Measurements from ENCODE around the gene MTHFD2L. TPM values are rescaled to one million over a fixed set of nuclear protein-coding genes. Genes with fewer than 3 reads are reported as not detected.

MTHFD2L gene
- polyA plus RNA-seq, 3 donors, result 4.3 to 7.0 (median 4.8) TPM

GRCh38 chr4:74109116-74109869 is 48.6 kb upstream of the MTHFD2L start:
- no peaks in the 10 kb centered on the region for H3K27me3 ChIP-seq (ENCODE audit: control insufficient read depth in 2 of 2, insufficient read depth in 2 of 2, low read length in 2 of 2)
- H3K79me2 ChIP-seq (ENCODE audit: insufficient read depth, low read length), result no peaks in the 10 kb centered on the region
- H3K4me1 Mint-ChIP-seq, result peaks cover 33% of the 10 kb centered on the region
- peak overlapping the region; percentile 83 to 98 (median 95) for H3K27ac Mint-ChIP-seq
- H3K9ac ChIP-seq (ENCODE audit: insufficient read depth, low read length, poor library complexity, severe bottlenecking), result peak overlapping the region; percentile 32
- peaks cover 23 to 34% of the 10 kb centered on the region in 2 donors for H3K4me1 ChIP-seq (ENCODE audit: control insufficient read depth in 1 of 2, insufficient read depth in 2 of 2, low read length in 2 of 2)
- intact Hi-C loops (cut with micrococcal nuclease), result no loop called here
- H4K20me1 ChIP-seq (ENCODE audit: insufficient read depth, low read length), result no peaks in the 10 kb centered on the region
- DNase-seq, result peak; percentile 89 to 97 (median 96)
- no peaks in the 10 kb centered on the region for H3K36me3 Mint-ChIP-seq
- H3K9me3 Mint-ChIP-seq, result no peaks in the 10 kb centered on the region
- peak overlapping the region; percentile 47 to 86 for H3K27ac ChIP-seq (ENCODE audit: low read depth in 1 of 2, low read length in 2 of 2)
- H3K4me3 ChIP-seq (replicated peaks in 1 of 3; ENCODE audit: low read depth in 2 of 3, low read length in 3 of 3), result peak overlapping the region in 1 of 3 experiments; percentile 9
- no CpG with 5 or more reads among the region's 3 CpGs for WGBS (ENCODE audit: insufficient coverage)
- H3K4me3 Mint-ChIP-seq, result no peak overlapping the region
- no peak for TF ChIP-seq CTCF (IDR thresholded peaks at IDR 0.05)
- no peaks in the 10 kb centered on the region for H3K36me3 ChIP-seq (replicated peaks in 1 of 2; ENCODE audit: control insufficient read depth in 1 of 2, insufficient read depth in 2 of 2, low read length in 2 of 2)
- H2AFZ ChIP-seq (ENCODE audit: insufficient read depth, low read depth, low read length, poor library complexity, severe bottlenecking), result no peak overlapping the region
- no peaks in the 10 kb centered on the region for H3K9me3 ChIP-seq (replicated peaks in 1 of 2; ENCODE audit: control insufficient read depth in 1 of 2, insufficient read depth in 1 of 2, low read length in 2 of 2)
- no peak overlapping the region for H3K4me2 ChIP-seq (replicated peaks; ENCODE audit: extremely low read depth, low read length, poor library complexity, severe bottlenecking)
- peaks cover 0 to 2% (median 0%) of the 10 kb centered on the region in 3 donors for H3K27me3 Mint-ChIP-seq (ENCODE audit: low read depth in 3 of 3)

- H3K4me3 ChIP-seq (replicated peaks in 1 of 3; ENCODE audit: low read depth in 2 of 3, low read length in 3 of 3), result peak overlapping the region in 1 of 3 experiments; percentile 9
- H3K79me2 ChIP-seq (ENCODE audit: insufficient read depth, low read length), result no peaks in the 10 kb centered on the region
- no peak for TF ChIP-seq CTCF (IDR thresholded peaks at IDR 0.05)
- no peak overlapping the region for H3K9ac ChIP-seq (ENCODE audit: insufficient read depth, low read length, poor library complexity, severe bottlenecking)
- Mint-ChIP-seq H3K9me3 (no peaks in the 10 kb centered on the region), H3K4me1 (peaks cover 33% of the 10 kb centered on the region), H3K4me3 (no peak overlapping the region), H3K27me3 (ENCODE audit: low read depth in 3 of 3) (peaks cover 0 to 2% (median 0%) of the 10 kb centered on the region in 3 donors), H3K27ac (peak overlapping the region; percentile 83 to 98 (median 95)), H3K36me3 (no peaks in the 10 kb centered on the region)
- H2AFZ ChIP-seq (ENCODE audit: insufficient read depth, low read depth, low read length, poor library complexity, severe bottlenecking), result no peak overlapping the region
- DNase-seq, result no peak
- H3K27me3 ChIP-seq (ENCODE audit: control insufficient read depth in 2 of 2, insufficient read depth in 2 of 2, low read length in 2 of 2), result no peaks in the 10 kb centered on the region
- no peaks in the 10 kb centered on the region for H3K9me3 ChIP-seq (replicated peaks in 1 of 2; ENCODE audit: control insufficient read depth in 1 of 2, insufficient read depth in 1 of 2, low read length in 2 of 2)
- no peaks in the 10 kb centered on the region for H4K20me1 ChIP-seq (ENCODE audit: insufficient read depth, low read length)
- no peaks in the 10 kb centered on the region for H3K36me3 ChIP-seq (replicated peaks in 1 of 2; ENCODE audit: control insufficient read depth in 1 of 2, insufficient read depth in 2 of 2, low read length in 2 of 2)
- peaks cover 23 to 34% of the 10 kb centered on the region in 2 donors for H3K4me1 ChIP-seq (ENCODE audit: control insufficient read depth in 1 of 2, insufficient read depth in 2 of 2, low read length in 2 of 2)
- H3K4me2 ChIP-seq (replicated peaks; ENCODE audit: extremely low read depth, low read length, poor library complexity, severe bottlenecking), result no peak overlapping the region
- H3K27ac ChIP-seq (ENCODE audit: low read depth in 1 of 2, low read length in 2 of 2), result peak overlapping the region in 1 of 2 donors; percentile 86
- intact Hi-C loops (cut with micrococcal nuclease), result no loop called here
- WGBS (ENCODE audit: insufficient coverage), result 96% methylated on average over 3 of the region's 6 CpGs
Observed at GRCh38 chr4:74109870-74110605, 47.9 kb upstream of the MTHFD2L start.

Data from CD14-positive monocyte (primary cell).